A549 (cell line): Measurements from ENCODE around the gene AJAP1.

Experiments
- CTCF ChIP-seq: fragments of >200 bp; sonication (Bioruptor Twin); formaldehyde crosslinking; IDR thresholded peaks from 3 replicates; pipeline ENCODE4 v1.5.1; 2016
- MAFK ChIP-seq: fragments of 450-650 bp; IDR thresholded peaks from 2 replicates; pipeline ENCODE4 v1.6.1; 2014; ENCODE audit not compliant: partially characterized antibody
- MAZ ChIP-seq: fragments of 150-350 bp; IDR thresholded peaks from 2 replicates; pipeline ENCODE4 v1.6.1; 2014; ENCODE audit warnings: antibody characterized with exemption, low read depth, low read length, borderline replicate concordance
- POLR2A ChIP-seq: IDR thresholded peaks from 2 replicates; pipeline ENCODE4 v1.6.1; 2012; ENCODE audit warnings: mild to moderate bottlenecking, low read length
- RCOR1 ChIP-seq: fragments of 150-350 bp; IDR thresholded peaks from 2 replicates; pipeline ENCODE4 v1.6.1; 2014; ENCODE audit warnings: antibody characterized with exemption, low read length, low read depth
- ZSCAN20 ChIP-seq: fragments of 250-450 bp; sonication (Bioruptor Pico); IDR thresholded peaks from 2 replicates; pipeline ENCODE4 v1.8.0; 2022; ENCODE audit warnings: mild to moderate bottlenecking, moderate library complexity
- TF ChIP-seq, protein P1 (sequence below): fragments of 250-450 bp; sonication (Bioruptor Pico); IDR thresholded peaks from 2 replicates; pipeline ENCODE4 v1.5.0; 2021; ENCODE audit warnings: mild to moderate bottlenecking, moderate library complexity, borderline replicate concordance

- no peak for TF ChIP-seq ZSCAN20
- no peak for TF ChIP-seq RCOR1
- no peak for TF ChIP-seq MAFK
- TF ChIP-seq MAZ = no peak
- no peak for TF ChIP-seq CTCF
- no peak for TF ChIP-seq POLR2A
- TF ChIP-seq, protein P1, sequence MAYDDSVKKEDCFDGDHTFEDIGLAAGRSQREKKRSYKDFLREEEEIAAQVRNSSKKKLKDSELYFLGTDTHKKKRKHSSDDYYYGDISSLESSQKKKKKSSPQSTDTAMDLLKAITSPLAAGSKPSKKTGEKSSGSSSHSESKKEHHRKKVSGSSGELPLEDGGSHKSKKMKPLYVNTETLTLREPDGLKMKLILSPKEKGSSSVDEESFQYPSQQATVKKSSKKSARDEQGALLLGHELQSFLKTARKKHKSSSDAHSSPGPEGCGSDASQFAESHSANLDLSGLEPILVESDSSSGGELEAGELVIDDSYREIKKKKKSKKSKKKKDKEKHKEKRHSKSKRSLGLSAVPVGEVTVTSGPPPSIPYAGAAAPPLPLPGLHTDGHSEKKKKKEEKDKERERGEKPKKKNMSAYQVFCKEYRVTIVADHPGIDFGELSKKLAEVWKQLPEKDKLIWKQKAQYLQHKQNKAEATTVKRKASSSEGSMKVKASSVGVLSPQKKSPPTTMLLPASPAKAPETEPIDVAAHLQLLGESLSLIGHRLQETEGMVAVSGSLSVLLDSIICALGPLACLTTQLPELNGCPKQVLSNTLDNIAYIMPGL (CRISPR knock-in tag) = no peak
These were observed 102.6 kb downstream of the AJAP1 start for GRCh38 chr1:4756851-4757580.
